AG10803 (cell line): ENCODE data around the gene GRM1.

Experiments
- DNase-seq: peaks from one replicate; pipeline ENCODE4 v3.0.0; 2010; ENCODE audit warnings: low read depth
- H3K4me3 ChIP-seq: 2 replicates; pipeline ENCODE4 v1.5.1; 2011; ENCODE audit warnings: mild to moderate bottlenecking, low read length, control low read depth
- TF ChIP-seq, protein P1 (sequence below): conservative IDR thresholded peaks from 2 replicates; pipeline ENCODE4 v1.5.1; 2011; ENCODE audit warnings: mild to moderate bottlenecking, low read length, control low read depth, inconsistent platforms

The GRM1 gene

DNA sequence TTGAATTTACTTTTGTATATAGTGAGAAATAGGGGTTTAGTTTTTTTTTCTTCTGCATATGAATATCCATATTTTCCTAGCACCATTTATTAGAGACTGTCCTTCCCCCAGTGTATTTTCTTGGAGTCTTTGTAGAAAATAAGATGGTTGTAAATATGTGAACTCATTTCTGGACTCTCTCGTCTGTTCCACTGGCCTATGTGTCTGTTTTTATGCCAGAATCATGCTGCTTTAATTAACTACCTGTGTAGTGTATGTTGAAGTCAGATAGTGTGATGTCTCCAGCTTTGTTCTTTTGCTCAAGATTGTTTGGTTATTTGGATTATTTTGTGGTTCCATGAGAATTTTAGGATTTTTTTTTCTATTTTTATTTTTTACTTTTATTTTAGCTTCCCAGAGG is 338.2 kb downstream of the GRM1 start:
- TF ChIP-seq, protein P1, sequence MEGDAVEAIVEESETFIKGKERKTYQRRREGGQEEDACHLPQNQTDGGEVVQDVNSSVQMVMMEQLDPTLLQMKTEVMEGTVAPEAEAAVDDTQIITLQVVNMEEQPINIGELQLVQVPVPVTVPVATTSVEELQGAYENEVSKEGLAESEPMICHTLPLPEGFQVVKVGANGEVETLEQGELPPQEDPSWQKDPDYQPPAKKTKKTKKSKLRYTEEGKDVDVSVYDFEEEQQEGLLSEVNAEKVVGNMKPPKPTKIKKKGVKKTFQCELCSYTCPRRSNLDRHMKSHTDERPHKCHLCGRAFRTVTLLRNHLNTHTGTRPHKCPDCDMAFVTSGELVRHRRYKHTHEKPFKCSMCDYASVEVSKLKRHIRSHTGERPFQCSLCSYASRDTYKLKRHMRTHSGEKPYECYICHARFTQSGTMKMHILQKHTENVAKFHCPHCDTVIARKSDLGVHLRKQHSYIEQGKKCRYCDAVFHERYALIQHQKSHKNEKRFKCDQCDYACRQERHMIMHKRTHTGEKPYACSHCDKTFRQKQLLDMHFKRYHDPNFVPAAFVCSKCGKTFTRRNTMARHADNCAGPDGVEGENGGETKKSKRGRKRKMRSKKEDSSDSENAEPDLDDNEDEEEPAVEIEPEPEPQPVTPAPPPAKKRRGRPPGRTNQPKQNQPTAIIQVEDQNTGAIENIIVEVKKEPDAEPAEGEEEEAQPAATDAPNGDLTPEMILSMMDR = no peak
- DNase-seq = no peak
- H3K4me3 ChIP-seq = no peak overlapping the region

DNA sequence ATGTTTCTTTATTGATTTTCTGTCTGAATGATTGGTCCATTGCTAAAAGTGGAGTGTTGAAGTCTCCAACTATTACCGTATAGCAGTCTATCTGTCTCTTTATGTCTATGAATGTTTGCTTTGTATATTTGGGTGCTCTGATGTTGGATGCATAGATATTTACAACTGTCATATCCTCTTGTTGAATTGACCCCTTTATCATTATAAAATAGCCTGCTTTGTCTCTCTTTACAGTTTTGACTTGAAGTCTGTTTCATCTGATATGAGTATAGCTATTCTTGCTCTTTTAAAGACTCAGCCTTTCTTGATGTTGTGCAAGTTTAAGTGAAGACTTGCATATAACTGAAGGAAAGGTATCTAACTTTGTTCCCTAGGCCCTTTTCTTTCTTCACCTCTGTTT is 341.0 kb downstream of the GRM1 start:
- TF ChIP-seq, protein P1 = no peak
- no peak for DNase-seq
- no peak overlapping the region for H3K4me3 ChIP-seq

DNA sequence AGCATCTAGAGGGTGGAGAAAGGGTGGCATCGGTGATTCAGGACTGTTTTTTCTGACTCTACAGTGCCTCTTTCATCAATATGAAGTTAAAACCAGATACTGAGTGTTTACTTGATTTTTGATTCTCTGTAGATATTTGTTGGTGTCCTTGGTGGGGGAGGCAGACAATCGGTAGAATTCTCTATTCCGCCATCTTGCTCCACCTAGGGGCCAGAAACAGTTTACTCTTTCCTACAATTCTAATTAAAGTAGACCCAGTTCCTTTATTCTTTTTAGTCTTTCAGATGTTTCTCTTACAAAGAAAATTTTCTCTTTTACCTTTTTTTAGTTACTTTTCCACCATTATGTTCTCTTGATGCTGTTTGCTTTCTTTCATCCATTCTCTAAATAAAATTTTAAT is 352.6 kb downstream of the GRM1 start:
- TF ChIP-seq, protein P1 = peak; percentile 36; the same call in 1 of the 2 replicates
- no peak for DNase-seq

DNA sequence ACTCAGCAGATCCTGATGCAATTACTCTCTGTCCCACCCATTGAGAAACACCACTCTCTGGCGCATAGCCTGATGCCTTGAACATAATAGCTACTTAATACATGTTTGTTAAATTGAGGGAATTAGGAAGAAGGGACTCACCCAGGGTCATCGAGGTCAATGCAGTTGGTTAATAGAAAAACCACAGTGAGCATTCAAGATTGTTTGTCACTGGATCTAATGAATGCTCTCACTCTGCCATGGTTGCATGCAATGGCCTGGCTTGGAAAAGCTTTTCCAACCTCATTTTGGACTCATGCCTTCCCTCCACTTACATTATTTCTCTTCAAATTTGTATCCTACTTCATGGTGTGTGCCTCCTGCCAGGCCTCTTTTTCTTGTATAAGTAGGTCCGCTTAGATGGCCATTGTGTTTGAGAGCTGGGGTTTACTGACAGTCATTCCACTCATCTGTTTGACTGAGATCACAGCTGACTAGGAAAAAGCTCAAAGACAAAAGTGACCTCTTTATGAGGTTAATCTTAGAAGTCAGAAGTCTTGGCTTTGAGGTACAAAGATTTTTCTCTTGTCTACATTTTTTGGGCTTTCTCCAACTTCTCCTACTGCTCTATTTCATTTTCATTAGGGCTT is 360.0 kb downstream of the GRM1 start:
- no peak overlapping the region for H3K4me3 ChIP-seq
- no peak for DNase-seq
- TF ChIP-seq, protein P1 = no peak

More for the DNA sequence above, 352.6 kb downstream of the GRM1 start:
- H3K4me3 ChIP-seq = no peak overlapping the region

DNA sequence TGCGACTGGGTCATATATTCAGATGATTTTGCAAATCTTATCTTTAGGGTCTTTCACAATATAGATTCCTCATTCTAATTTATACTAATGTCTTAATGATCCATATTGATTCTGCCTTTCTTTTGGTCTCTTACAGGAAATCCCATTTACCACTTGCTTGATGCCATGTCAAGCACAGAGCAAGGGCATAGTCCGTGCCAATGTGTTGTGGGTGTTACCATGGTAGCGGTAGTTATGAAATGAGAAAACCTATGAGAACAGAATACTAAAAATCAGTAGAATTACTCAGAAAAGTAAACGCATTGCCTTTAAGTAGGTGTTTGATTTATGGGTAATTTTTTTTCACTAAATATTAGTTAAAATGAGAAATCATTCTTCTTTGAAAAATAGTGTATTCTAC is 360.9 kb downstream of the GRM1 start:
- no peak overlapping the region for H3K4me3 ChIP-seq
- no peak for DNase-seq
- TF ChIP-seq, protein P1 = no peak

DNA sequence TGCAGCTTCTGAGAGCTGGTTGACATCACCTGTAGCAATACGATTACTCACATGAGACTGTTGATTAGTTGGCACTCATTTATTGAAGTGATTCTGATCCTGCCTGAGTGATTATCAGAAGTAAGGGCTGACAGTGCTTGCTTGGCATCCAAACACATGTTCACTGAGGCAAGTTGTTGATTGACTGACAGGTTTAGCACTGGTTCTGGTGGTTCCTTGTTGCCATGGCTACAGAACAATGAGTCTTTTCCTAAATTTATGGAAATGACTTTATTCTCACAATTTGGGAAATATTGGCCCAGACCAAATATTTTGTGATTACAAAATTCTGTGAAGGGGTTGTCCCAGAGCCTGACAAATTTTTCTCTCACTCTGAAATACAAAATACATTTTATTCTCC is 368.8 kb downstream of the GRM1 start:
- no peak for DNase-seq
- TF ChIP-seq, protein P1 = no peak
- H3K4me3 ChIP-seq = no peak overlapping the region

DNA sequence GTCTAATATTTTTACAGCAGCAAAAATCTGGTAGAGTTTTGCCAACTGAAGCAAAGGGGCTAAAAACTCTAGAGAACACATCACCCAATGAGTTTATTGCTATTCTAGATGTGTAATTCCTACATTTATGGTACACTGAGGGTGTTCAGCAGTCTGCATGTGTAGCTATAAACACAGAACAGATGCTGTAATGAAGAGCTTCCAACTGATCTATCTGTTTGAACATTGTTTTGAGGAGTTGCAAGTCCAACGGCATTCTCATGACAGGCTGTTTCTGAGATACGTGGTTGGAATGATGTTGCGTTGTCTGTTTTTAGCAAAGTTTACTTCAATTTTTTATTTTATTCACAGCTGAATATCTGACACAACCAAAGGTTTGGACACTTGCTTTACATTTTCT is 373.6 kb downstream of the GRM1 start:
- TF ChIP-seq, protein P1 = no peak
- DNase-seq = no peak
- H3K4me3 ChIP-seq = no peak overlapping the region
